ENCODE data around the gene PDS5A. TPM values are rescaled to one million over a fixed set of nuclear protein-coding genes. Genes with fewer than 3 reads are reported as not detected.

Gene PDS5A
- total RNA-seq, 1 donor: 70.9 TPM

- Histone ChIP-seq H2AFZ (ENCODE audit: low read length) (no peak overlapping the region), H3K9me3 (ENCODE audit: low read depth, low read length) (no peaks in the 10 kb centered on the region), H3K4me3 (ENCODE audit: insufficient read depth, low read length) (no peak overlapping the region), H3K79me2 (ENCODE audit: insufficient read depth, low read length) (peaks cover 45% of the 10 kb centered on the region), H3K27ac (ENCODE audit: low read depth, low read length) (no peak overlapping the region), H3K4me2 (ENCODE audit: insufficient read depth, low read length) (no peak overlapping the region), H4K20me1 (ENCODE audit: insufficient read depth, low read length) (no peaks in the 10 kb centered on the region), H3K27me3 (ENCODE audit: insufficient read depth, low read length) (no peaks in the 10 kb centered on the region), H3K36me3 (ENCODE audit: insufficient read depth, low read length) (peaks cover 13% of the 10 kb centered on the region), H3K4me1 (ENCODE audit: insufficient read depth, low read length) (no peaks in the 10 kb centered on the region)
- no peak for TF ChIP-seq CTCF (IDR thresholded peaks at IDR 0.05; ENCODE audit: extremely low read depth, low read depth, low read length)
- DNase-seq (ENCODE audit: insufficient read length, low spot score, missing footprints): no peak
These were observed 53.7 kb downstream of the PDS5A start for GRCh38 chr4:39924014-39924413.

- Histone ChIP-seq H3K27ac (ENCODE audit: low read depth, low read length) (no peak overlapping the region), H2AFZ (ENCODE audit: low read length) (no peak overlapping the region), H3K4me1 (ENCODE audit: insufficient read depth, low read length) (no peaks in the 10 kb centered on the region), H3K79me2 (ENCODE audit: insufficient read depth, low read length) (peaks cover 31% of the 10 kb centered on the region), H3K27me3 (ENCODE audit: insufficient read depth, low read length) (no peaks in the 10 kb centered on the region), H3K9me3 (ENCODE audit: low read depth, low read length) (no peaks in the 10 kb centered on the region), H3K36me3 (ENCODE audit: insufficient read depth, low read length) (peaks cover 9% of the 10 kb centered on the region), H3K4me3 (ENCODE audit: insufficient read depth, low read length) (no peak overlapping the region), H4K20me1 (ENCODE audit: insufficient read depth, low read length) (no peaks in the 10 kb centered on the region), H3K4me2 (ENCODE audit: insufficient read depth, low read length) (no peak overlapping the region)
- DNase-seq (ENCODE audit: insufficient read length, low spot score, missing footprints): no peak
- TF ChIP-seq CTCF (IDR thresholded peaks at IDR 0.05; ENCODE audit: extremely low read depth, low read depth, low read length): no peak
These were observed 55.3 kb downstream of the PDS5A start for GRCh38 chr4:39922399-39922798.

- Histone ChIP-seq H3K4me1 (ENCODE audit: insufficient read depth, low read length) (no peaks in the 10 kb centered on the region), H3K4me3 (ENCODE audit: insufficient read depth, low read length) (no peak overlapping the region), H3K9me3 (ENCODE audit: low read depth, low read length) (no peaks in the 10 kb centered on the region), H3K27ac (ENCODE audit: low read depth, low read length) (no peak overlapping the region), H3K4me2 (ENCODE audit: insufficient read depth, low read length) (no peak overlapping the region), H2AFZ (ENCODE audit: low read length) (no peak overlapping the region), H4K20me1 (ENCODE audit: insufficient read depth, low read length) (peaks cover 5% of the 10 kb centered on the region), H3K27me3 (ENCODE audit: insufficient read depth, low read length) (no peaks in the 10 kb centered on the region), H3K36me3 (ENCODE audit: insufficient read depth, low read length) (peaks cover 48% of the 10 kb centered on the region), H3K79me2 (ENCODE audit: insufficient read depth, low read length) (peaks cover 10% of the 10 kb centered on the region)
- DNase-seq (ENCODE audit: insufficient read length, low spot score, missing footprints): peak; percentile 5
- TF ChIP-seq CTCF (IDR thresholded peaks at IDR 0.05; ENCODE audit: extremely low read depth, low read depth, low read length): no peak
These were observed 64.2 kb downstream of the PDS5A start for GRCh38 chr4:39913471-39913870.

GRCh38 chr4:39910064-39910463 lies 67.6 kb downstream of the PDS5A start:
- peaks cover 5% of the 10 kb centered on the region for H4K20me1 ChIP-seq (ENCODE audit: insufficient read depth, low read length)
- TF ChIP-seq CTCF (IDR thresholded peaks at IDR 0.05; ENCODE audit: extremely low read depth, low read depth, low read length): no peak
- peaks cover 9% of the 10 kb centered on the region for H3K79me2 ChIP-seq (ENCODE audit: insufficient read depth, low read length)
- H3K36me3 ChIP-seq (ENCODE audit: insufficient read depth, low read length): peaks cover 39% of the 10 kb centered on the region
- H3K4me1 ChIP-seq (ENCODE audit: insufficient read depth, low read length): no peaks in the 10 kb centered on the region
- H3K27ac ChIP-seq (ENCODE audit: low read depth, low read length): no peak overlapping the region
- H2AFZ ChIP-seq (ENCODE audit: low read length): no peak overlapping the region
- DNase-seq (ENCODE audit: insufficient read length, low spot score, missing footprints): no peak
- H3K27me3 ChIP-seq (ENCODE audit: insufficient read depth, low read length): no peaks in the 10 kb centered on the region
- H3K4me2 ChIP-seq (ENCODE audit: insufficient read depth, low read length): no peak overlapping the region
- no peak overlapping the region for H3K4me3 ChIP-seq (ENCODE audit: insufficient read depth, low read length)
- H3K9me3 ChIP-seq (ENCODE audit: low read depth, low read length): no peaks in the 10 kb centered on the region
